Measurements from ENCODE around the gene SP7.
"Not testable (repeated sequence)": the region's sequence is repeated elsewhere in the genome, so short reads cannot be mapped to it uniquely, and the experiment has no call there.

Gene SP7

DNA sequence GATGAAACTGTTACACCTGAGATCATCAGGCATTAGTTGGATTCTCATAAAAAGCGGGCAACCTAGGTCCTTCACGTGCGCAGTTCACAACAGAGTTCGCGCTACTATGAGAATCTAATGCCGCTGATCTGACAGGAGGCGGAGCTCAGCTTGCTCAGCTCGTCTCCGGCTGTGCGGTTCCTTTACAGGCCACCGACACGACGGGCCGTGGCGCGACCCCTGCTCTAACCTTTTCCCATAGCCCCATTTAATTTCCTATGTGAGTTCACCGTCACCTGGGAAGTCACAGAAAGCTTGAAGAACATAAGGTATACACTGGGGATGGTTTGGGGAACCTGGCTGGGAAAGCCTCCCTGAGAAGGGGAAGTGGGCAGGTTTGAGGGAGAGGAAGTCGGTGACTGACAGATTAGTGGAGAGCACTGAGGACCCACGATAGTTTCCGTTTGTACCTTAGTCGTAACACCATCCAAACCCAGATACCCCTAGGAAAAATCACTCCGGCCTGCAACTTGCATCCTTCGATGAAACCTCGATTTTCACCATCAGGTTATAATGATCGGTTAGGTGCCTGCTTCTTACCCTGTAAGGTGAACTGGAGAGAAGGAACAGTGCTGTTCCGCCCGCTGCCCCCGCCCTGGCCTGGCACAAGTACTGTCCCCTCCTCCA, 11.9 kb downstream of the SP7 start:
- peak in 2 of 56 donors; percentile 42 to 44 for DNase-seq

- peak in 1 of 56 donors; percentile 4 for DNase-seq
These were observed 15.6 kb downstream of the SP7 start for GRCh38 chr12:53320352-53321195.

DNA sequence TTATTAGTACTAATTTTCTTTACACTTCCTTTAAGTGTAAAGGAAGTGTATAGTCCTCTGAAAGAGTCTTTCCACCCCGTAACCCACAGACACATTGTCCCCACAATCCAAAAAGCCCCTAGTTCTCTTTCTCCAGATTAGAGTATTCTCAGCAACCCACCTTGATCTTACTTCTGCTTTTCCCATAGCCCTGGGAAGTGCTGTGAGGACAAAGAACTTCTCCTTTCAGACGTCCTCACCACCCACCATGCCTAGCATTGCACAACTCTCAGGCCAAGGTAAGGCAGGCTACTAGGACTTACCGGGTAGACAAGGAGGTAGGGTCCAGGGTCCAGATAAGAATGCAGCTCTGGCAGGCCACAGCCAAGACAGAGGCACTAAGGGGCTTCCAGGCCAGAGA, 22.2 kb downstream of the SP7 start:
- DNase-seq, result no peak

DNA sequence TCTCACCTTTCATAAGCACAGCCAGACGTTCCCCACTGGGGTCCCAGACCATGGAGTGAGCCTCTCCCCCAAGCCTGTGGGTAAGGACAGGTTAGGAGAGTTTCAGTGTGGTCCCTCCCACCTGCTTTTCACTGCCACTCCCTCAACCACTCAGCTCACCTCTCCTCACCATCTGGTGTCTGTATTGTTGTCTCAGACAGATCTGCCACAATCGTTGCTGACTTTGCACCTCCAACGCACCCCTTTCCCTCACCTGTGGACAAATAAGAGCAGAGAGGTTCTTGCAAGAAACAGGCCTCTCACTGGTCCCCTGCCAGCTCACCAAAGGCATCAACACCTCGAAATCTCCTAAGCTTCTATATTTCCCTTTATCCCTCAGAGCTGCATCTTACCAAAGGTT, 27.9 kb downstream of the SP7 start:
- DNase-seq, result no peak

GRCh38 chr12:53306826-53307225, 29.3 kb downstream of the SP7 start:
- no peak for DNase-seq

DNA sequence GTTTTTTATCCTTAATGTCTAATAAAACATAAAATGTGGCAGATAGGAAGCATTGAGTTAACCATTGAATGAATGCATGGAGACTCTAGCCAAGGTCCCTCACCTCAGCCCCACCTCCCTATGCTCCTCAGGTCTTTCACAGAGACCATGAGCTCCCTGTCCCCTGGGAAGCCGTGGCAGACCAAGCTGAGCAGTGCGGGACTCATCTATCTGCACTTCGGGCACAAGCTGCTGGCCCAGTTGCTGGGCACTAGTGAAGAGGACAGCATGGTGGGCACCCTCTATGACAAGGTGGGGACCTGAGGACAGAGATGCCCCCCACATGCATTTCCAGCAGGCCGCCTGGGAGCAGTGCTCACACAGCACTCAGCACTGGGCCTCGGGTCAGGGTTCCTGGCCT, 33.3 kb downstream of the SP7 start:
- DNase-seq, result no peak

- DNase-seq, result peak in 2 of 56 donors; percentile 23 to 35
These were observed 36.0 kb downstream of the SP7 start for GRCh38 chr12:53300187-53300586.

- peak; percentile 44 to 96 (median 85) for DNase-seq
These were observed 36.5 kb downstream of the SP7 start, which contains the start of gene MYG1 for GRCh38 chr12:53299454-53300180. MYG1 (plus strand) TSS chr12:53299695; CDS start chr12:53299738, 43 bp downstream.

GRCh38 chr12:53299101-53299453, 37.1 kb downstream of the SP7 start:
- peak in 1 of 56 donors; percentile 35 for DNase-seq

- DNase-seq, result no peak
These were observed 38.0 kb downstream of the SP7 start for GRCh38 chr12:53298164-53298563.

- not testable (repeated sequence) for DNase-seq
These were observed 39.0 kb downstream of the SP7 start for GRCh38 chr12:53297106-53297505.

GRCh38 chr12:53295891-53296219, 40.3 kb downstream of the SP7 start:
- DNase-seq, result no peak

- DNase-seq, result peak in 55 of 56 donors; percentile 38 to 95 (median 82)
These were observed 40.9 kb downstream of the SP7 start, which contains the start of gene PFDN5 for GRCh38 chr12:53295070-53295890. PFDN5 (plus strand) TSS chr12:53295542; CDS start chr12:53295568, 26 bp downstream.

DNA sequence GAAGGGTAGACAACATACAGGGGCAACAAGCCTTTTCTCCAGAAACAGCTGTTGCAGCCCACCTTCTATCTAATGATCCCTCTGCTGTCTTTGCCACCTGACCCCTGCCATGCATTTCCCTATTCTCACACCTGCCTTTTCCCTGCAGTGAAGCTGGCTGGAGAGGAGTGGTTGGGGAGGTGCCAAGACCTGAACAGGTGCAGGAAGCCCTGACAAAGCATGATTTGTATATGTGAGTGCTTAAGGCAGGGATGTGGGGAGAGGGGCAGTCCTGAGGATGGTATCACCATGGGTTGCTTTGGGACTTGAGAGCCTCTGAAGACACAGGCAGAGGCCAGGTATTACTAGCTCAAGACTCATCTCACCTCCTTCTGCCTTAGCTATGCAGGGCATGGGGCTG, 43.7 kb downstream of the SP7 start:
- DNase-seq, result no peak

DNA sequence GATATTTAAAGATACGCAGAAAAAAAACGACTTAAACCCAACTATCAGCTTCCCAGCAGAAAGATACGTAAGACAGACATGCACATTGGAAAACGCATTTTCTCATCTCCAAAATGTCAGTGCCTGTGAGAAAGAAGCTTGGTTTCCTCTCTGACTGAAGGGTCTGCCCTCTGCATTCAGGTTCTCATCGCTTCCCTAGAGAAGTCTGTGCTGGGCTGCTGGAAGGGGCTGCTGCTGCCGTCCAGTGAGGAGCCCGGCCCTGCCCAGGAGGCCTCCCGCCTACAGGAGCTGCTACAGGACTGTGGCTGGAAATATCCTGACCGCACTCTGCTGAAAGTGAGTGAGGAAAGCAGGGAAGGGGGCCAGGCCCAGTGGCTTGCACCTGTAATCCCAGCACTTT, 45.5 kb downstream of the SP7 start:
- DNase-seq, result peak in 1 of 56 donors; percentile 7

DNA sequence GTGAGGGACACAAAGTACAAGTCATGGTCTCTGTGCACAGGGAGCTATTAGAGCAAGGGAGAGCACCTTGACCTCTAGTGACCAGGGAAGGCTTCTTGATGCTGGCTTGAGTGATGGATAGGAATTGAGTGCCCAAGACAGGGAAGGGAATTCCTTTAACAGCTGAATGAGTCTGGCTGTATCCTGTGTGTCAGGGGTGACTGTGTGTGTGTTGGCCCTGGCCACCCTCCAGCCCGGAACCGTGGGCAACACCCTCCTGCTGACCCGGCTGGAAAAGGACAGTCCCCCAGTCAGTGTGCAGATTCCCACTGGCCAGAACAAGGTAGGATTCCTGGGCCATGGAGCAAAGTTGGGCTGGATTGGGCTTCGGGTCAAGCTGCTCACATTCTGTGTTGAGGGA, 46.3 kb downstream of the SP7 start:
- DNase-seq, result no peak

GRCh38 chr12:53288322-53288721, 47.8 kb downstream of the SP7 start:
- no peak for DNase-seq

DNA sequence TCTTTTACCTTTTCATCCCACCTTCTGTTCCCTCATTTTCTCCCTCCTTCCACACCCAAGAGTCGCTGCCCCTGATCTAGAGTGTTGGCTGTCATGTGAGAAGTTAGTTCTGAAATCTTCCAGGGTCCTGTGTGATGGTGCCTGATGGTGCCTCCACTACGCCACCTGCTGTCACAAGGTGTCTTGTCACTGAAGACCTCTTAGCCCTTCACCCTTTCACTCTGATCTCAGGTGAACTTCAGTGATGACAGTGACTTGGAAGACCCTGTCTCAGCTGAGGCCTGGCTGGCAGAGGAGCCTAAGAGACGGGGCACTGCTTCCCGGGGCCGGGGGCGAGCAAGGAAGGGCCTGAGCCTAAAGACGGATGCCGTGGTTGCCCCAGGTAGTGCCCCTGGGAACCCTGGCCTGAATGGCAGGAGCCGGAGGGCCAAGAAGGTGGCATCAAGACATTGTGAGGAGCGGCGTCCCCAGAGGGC, 48.4 kb downstream of the SP7 start:
- peak in 30 of 56 donors; percentile 2 to 80 (median 20) for DNase-seq

- DNase-seq, result no peak
These were observed 49.7 kb downstream of the SP7 start for GRCh38 chr12:53286448-53286847.

DNA sequence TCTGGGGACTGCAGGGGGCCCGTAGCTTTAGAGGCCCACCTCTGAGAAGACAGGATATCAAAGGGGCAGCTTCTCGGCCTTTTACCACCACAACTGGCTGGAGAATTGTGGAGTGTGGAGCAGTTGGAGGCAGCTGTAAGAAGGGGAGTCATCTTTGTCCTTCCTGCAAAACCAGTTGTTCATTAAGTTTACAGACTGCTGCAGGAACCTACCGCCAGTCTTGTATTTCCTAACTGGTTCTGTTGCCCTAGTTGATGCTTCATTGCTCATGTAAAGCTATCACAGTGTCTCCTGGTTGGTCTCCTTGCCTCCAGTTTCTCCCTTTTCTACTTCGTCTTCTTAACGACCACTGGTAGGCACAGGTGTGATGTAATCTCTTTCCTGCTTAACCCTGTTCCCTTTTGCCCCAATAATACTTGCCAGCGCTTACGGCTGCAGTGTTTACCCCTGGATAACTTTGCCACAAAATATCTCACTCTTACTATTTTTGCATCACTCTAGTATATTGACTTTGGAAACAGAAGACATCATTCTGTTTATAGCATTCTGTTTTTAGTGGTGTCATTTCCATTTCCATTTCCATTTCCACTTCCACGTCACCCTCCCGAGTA, 56.2 kb downstream of the SP7 start:
- DNase-seq, result no peak
